ENCODE measurements around the gene KCNB1.

Gene KCNB1

GRCh38 chr20:49409302-49409974 is 73.0 kb downstream of the KCNB1 start:
- DNase-seq (ENCODE audit: low read depth in 2 of 2), result no peak

DNA sequence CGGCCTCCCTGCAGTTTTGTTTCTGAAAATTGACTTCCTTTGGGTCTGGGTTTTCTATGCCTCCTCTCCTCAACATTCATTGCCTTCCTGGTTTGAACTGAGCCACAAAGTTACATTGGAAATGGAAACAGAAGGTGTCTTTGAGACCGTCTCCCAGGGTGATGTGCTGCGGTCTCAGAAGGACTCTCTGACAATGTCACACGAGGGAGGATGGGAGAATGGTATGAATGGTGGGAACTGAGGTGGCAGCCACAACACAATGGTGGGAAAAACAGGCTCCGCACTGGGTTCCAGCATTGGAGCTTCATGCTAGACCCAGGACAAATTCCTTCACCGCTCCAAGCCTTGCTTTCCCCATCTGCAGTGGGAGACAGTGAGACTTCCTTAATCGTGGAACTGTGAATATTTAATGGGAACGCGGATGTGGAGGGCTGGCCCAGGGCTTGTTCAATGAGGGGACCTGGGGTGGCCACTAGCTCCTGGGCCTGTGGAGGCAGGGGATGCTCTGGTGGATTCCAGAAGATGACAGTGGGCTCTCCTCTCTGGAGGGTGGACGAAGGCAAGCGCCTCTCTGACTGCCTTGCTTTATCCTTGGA is 73.9 kb downstream of the KCNB1 start:
- DNase-seq (ENCODE audit: low read depth in 2 of 2), result no peak

DNA sequence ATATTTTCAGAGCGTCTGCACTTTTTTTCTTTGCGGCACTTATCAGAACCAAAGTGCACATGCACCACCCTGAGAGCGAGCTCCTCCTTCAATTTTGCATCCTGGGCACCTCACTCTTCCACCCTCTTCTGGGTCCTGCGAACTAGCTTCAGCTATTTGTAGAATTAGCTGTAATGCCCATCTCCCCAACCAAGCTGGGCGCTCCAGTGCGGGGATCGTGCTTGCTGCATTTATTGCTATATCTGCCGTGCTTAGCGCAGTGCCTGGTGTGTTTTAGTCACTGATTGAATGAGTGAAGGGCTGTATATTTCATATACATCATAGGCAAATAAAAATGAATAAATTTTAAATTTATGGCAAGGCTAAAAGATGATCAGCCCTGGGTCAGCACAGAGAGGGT is 75.8 kb downstream of the KCNB1 start:
- no peak for DNase-seq (ENCODE audit: low read depth in 2 of 2)

DNA sequence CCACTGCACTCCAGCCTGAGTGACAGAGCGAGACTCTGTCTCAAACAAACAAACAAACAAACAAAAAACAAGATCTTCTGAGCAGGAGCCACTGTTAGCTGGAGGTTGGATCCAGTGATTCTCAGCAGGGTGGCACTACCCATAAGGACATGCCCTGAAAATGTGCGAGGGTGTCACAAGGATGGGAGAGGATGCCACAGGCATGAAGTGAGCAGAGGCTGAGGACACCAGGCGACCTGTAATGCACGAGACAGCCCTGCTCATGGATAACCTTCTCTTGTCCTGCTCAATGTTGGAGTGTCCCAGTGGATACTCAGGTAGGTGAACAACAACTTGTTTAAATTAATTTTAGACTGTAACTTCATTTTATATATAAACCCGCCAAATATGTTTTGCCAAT is 76.8 kb downstream of the KCNB1 start:
- no peak for DNase-seq (ENCODE audit: low read depth in 2 of 2)

GRCh38 chr20:49405062-49405683 is 77.3 kb downstream of the KCNB1 start:
- DNase-seq (ENCODE audit: low read depth in 2 of 2), result no peak

- DNase-seq (ENCODE audit: low read depth in 2 of 2), result no peak
These were observed 78.0 kb downstream of the KCNB1 start for GRCh38 chr20:49404461-49404860.

DNA sequence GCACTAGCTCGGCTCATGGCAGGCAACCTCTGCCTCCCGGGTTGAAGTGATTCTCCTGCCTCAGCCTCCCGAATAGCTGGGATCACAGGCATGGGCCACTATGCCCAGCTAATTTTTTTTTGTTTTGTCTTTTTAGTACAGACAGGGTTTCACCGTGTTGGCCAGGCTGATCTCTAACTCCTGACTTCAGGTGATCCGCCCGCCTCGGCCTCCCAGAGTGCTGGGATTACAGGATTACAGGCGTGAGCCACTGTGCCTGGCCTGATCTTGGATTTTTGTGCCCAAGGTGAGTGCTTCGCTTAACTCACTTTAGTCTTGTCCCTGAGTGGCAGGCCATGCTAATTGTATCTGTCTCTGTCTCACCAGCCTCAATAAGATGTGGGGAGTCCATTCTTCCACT is 78.6 kb downstream of the KCNB1 start:
- no peak for DNase-seq (ENCODE audit: low read depth in 2 of 2)

- no peak for DNase-seq (ENCODE audit: low read depth in 2 of 2)
These were observed 79.5 kb downstream of the KCNB1 start for GRCh38 chr20:49403012-49403411.

DNA sequence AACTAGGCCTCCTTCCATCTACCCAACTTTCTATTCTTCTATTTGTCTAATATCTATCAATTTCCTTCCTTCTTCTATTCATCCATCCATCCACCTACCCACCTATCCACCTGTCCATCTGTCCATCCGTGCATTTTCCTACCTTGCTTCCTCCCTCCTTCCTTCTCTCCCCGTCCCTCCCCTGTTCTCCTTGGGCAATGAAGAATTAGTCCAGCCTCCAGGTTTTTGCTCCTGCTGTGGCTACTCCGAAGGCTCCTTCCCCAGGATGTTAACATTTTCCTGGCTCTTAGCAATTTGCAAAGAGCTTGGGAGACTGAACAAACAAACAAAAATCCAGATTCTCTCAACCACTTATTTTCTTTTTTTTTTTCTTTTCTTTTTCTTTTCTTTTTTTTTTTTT is 81.6 kb downstream of the KCNB1 start:
- no peak for DNase-seq (ENCODE audit: low read depth in 2 of 2)

DNA sequence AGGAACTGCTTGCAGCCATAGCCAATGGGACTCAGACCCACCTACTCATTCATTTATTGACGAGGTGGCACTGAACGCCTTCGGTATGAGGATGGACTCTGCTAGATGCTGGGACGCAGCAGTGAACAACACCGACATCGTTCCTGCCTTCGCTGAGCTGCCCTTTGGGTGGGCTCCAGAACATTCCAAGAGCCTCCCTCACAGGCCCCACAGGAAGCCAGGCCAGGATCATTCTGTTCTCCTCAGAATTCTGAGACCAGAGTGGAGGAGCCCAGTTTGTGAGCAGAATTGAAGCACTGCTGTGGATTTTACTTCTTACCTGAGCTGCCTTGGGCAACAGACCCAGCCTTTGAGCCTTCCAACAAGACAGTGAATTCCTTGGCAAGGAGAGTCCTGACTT is 82.1 kb downstream of the KCNB1 start:
- DNase-seq (ENCODE audit: low read depth in 2 of 2), result no peak

- DNase-seq (ENCODE audit: low read depth in 2 of 2), result no peak
These were observed 83.1 kb downstream of the KCNB1 start for GRCh38 chr20:49399329-49399728.

DNA sequence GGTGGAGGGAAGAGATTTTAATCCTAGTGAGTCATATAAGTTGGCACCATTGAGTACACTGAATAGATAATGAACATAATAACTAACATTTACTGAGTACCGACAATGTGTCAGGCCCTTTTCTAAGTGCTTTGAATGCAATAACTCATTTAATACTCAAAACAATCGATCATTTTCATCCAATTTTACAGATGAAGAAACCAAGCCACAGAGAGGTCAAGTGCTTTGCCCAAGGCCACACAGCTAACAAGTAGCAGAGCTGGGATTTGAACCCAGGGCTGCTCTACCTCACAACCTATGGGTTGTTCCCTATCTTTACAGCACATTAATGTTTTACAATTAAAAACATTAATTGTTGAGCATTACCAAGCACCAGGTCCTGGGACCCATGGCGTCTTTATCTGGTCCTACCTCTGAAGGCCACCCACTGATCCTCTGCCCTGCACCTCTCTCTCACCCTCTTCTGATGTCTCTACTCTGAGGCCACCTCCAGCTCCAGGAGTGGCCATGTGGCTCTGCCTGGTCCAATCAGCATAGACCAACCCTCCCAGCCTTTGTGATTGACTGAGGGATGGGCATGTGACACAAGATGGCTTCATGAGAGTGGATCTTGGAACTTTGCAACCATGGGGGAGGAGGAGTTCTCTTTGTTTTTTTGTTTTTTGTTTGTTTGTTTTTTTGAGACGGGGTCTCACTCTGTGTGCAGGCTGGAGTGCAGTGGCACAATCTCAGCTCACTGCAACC is 83.9 kb downstream of the KCNB1 start:
- DNase-seq (ENCODE audit: low read depth in 2 of 2), result no peak

DNA sequence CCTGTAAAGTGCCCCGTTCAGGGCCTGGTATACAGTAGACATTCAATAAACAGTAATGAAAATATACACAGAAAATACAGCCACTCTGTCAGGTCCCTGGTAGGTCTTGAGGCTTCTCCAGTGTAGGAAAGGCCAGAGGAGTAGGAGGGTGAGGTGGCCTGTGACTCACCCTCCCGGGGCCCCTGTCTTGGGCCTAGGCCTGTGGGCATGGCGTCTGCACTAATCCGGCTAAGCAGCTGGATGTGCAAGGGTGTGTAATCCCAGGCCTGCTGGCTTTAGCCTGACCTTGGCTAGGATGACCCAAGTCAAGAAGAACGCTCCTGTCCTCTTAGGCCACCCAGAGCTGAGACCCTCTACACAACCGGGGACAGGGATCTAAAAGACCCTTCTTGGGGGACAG is 84.9 kb downstream of the KCNB1 start:
- no peak for DNase-seq (ENCODE audit: low read depth in 2 of 2)

DNA sequence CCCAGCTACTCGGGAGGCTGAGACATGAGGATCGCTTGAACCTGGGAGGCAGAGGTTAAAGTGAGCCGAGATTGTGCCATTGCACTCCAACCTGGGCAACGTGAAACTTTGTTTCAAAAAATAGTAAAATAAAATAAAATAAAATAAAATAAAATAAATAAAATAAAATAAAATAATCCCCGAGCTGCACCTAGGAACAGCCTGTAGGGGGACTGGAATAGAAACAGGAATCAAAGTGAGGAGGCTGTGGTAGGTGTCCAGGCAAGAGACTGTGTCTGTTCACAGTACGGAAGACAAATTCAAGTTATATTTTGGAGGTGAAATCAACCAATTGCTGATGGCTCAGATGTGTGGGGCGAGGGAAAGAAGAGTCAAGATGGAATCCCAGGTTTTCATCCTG is 86.2 kb downstream of the KCNB1 start:
- DNase-seq (ENCODE audit: low read depth in 2 of 2), result no peak

- no peak for DNase-seq (ENCODE audit: low read depth in 2 of 2)
These were observed 86.8 kb downstream of the KCNB1 start for GRCh38 chr20:49395659-49396058.

GRCh38 chr20:49395183-49395582 is 87.3 kb downstream of the KCNB1 start:
- no peak for DNase-seq (ENCODE audit: low read depth in 2 of 2)

DNA sequence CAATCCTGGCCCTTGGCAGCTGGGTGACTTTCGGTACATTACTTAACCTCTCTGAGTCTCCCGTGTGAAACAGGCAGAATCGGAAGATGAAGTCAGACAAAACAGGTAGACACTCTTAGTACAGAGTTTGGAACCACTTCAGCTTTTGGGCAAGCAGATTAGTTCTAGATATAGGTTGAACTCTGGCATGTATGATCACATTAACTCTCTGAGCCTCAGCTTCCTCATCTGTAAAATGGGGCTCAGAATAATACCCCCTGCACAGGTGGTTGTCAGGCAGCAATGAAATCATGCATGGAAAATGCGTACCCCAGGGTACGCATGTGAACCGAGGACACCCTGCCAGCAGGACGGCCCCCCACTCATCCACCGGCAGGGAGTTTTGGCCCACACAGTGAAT is 87.7 kb downstream of the KCNB1 start:
- DNase-seq (ENCODE audit: low read depth in 2 of 2), result no peak

DNA sequence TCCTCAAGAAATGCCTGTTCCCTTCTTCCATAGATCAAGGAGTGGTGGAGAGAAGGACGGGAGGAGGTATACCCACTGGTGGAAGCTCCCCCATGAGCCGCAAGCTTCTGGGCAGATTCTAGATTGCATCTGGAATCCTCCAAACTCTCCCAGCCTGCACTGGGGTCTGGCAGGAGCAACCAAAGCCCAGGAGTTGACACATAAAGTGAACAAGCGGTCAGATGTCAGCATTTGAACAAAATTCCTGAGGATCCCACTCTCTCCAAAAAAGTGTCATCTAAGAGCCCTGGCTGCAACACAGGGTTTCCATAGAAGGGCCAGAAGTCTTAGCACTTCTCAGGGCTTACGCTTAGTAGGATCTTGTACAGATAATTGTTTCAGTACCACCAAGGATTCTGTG is 88.2 kb downstream of the KCNB1 start:
- no peak for DNase-seq (ENCODE audit: low read depth in 2 of 2)

GRCh38 chr20:49393803-49394202 is 88.7 kb downstream of the KCNB1 start:
- DNase-seq (ENCODE audit: low read depth in 2 of 2), result no peak

DNA sequence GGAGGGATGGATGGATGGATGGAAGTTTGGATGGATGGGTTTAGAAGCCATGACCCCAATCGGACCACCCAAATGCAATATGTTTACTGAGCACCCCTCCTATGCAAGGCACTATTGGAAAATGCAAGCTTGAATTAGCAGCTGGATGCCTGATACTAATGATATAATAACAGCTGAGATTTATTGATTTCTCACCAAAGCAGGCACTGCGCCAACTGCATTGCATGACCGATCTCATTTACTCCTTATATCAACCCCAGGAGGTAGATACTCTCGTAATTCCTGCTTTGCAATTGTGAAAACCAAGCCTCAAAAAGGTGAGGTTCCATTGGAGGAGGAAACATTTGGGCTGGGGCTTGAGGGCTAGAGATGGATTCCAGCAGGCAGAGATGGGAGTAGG is 89.7 kb downstream of the KCNB1 start:
- no peak for DNase-seq (ENCODE audit: low read depth in 2 of 2)

DNA sequence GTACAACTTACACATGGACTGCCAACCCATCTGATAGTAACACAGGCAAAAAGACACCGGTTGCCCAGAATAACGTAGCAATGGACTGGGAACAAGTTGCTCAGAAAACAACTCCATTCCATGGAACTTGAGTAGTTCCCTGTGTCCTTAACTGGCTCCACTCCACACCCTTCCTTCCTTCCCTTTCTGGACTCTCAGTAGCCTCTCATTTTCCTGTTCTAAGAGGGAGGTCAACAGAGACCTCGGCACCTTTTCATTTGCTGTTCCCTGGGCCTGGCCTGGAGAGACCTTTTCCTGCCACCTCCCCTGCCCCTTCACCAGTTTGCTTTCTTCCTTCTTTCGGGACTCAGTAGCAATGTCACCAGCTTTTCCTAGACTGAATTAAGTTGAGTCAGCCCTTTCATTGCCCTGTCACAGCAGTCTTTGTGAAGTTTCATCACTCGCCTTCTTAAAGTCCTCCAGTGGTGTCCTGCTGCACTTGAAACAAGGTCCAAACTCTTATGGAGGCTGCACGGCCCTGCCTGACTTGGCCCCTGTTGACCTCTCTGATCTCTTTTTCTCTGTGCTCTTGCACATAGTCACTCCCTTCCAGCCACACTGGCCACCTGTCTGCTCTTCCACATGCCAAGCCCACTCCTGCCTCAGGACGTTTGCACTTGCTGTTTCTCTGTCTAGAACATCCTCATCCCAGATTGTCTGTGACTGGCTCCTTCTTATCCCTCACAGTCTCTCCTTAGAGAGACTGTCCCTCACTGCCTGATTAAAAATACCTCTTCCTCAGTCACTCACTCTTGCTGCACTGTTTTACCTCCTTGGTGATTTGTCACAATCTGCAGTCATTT is 90.8 kb downstream of the KCNB1 start:
- no peak for DNase-seq (ENCODE audit: low read depth in 2 of 2)

DNA sequence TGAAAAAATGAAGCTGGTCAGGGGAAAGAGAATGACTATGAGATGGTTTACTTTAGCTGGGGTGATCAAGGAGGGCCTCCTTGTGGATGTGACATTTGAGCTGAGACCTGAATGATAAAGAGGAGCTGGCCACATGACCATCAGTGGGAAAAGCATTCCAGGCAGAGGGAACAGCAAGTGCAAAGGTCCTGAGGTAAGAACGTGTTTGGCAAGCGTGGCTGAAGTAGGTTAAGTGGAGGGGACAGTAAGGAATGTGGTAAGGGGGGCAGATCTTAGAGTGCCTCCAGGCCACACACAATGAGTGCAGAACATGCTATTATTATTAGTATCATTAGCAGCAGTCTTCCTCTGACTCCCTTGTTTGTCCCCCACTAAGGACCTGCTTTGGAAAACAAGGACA is 92.6 kb downstream of the KCNB1 start:
- DNase-seq (ENCODE audit: low read depth in 2 of 2), result no peak

Measured in stimulated activated CD4-positive, alpha-beta T cell treated with anti-CD3 and anti-CD28 coated beads, Interleukin-15, amount 100 ng/mL, for 48 hours (primary cell).